Activated T-helper 2 cell treated with anti-CD3 and anti-CD28 coated beads, Interferon-gamma antibody, Interleukin-2, Interleukin-4, amounts not matched to agents 10 μg/mL and 5 μg/mL and 100 μg/mL, durations not matched to agents 14 hours and 24 hours and 36 hours (primary cell): ENCODE measurements around the gene DUSP6. TPM values are rescaled to one million over a fixed set of nuclear protein-coding genes. Genes with fewer than 3 reads are reported as not detected.
A peak's percentile ranks its signal among the peaks of the same experiment; 100 is the strongest.

Experiments used
- DNase-seq: peaks from one replicate; pipeline ENCODE4 v3.0.0; 2021; ENCODE audit warnings: low spot score
- H3K27ac Mint-ChIP-seq: one replicate; pipeline ENCODE4 v1.8.0; 2021; ENCODE audit warnings: mixed read lengths
- H3K27me3 Mint-ChIP-seq: one replicate; pipeline ENCODE4 v1.8.0; 2021; ENCODE audit warnings: low read depth, mixed read lengths
- H3K36me3 Mint-ChIP-seq: one replicate; pipeline ENCODE4 v1.8.0; 2021; ENCODE audit warnings: low read depth, mixed read lengths
- H3K4me1 Mint-ChIP-seq: one replicate; pipeline ENCODE4 v1.8.0; 2021; ENCODE audit warnings: low read depth, mixed read lengths
- H3K4me3 Mint-ChIP-seq: one replicate; pipeline ENCODE4 v1.8.0; 2021; ENCODE audit warnings: low read depth, mild to moderate bottlenecking, moderate library complexity, mixed read lengths
- H3K9me3 Mint-ChIP-seq: one replicate; pipeline ENCODE4 v1.8.0; 2021; ENCODE audit warnings: mixed read lengths
- intact Hi-C: fragments of 100-400 bp; cut with micrococcal nuclease; formaldehyde crosslinking; loops from one replicate; pipeline ENCODE4 v1.15.1; 2023
- total RNA-seq: library from RNA; stranded (reverse); gene quantifications from 2 replicates; pipeline ENCODE4 v1.2.3, GENCODE V29; 2022

Gene DUSP6
- total RNA-seq, 1 donor from 2014 or later, result 75.7 TPM

DNA sequence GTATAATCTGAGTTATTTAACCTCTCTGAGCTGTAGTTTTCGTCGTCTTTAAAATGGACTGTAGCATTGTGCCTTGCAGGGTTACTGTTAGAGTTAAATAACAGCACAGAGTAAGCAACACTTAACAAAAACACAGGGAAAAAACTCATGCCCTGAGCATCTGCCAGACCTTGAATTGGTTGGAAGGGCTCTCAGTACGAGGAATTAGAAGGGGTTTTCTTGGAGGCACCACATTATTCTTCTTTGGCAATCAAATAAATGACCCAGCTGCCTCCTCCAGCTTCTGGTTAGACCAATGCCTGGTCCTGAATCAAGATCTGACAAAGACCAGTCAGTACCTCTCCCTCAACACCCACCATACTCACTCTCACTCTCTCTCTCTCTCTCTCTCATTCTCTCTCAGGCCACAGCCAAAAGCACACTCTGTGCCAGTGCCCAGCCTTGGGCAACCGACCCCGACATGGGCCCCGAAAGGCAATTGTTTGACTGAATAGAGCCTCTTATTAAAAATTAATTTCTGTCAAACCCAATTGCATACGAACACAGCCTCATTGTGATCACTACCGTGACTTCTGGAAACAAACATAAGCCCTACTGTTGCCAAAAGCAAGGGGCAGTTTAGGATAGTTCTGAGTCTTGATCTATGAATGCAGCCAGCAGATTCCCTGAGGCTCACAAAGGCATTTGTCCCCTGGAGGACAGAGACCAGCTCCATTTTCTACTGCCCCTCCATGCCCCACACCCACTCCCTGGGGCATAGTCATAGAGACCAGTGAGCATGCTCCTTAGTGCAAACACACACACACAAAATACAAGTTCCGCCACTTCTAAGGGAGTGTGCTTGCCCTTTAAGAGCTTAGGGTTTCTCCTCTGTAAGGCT is 23.9 kb downstream of the DUSP6 start:
- H3K9me3 Mint-ChIP-seq, result peaks cover 26% of the 10 kb centered on the region
- peaks cover 48% of the 10 kb centered on the region for H3K4me1 Mint-ChIP-seq
- H3K27me3 Mint-ChIP-seq, result no peaks in the 10 kb centered on the region
- H3K4me3 Mint-ChIP-seq, result no peak overlapping the region
- no peak overlapping the region for H3K27ac Mint-ChIP-seq
- intact Hi-C loops, result no loop called here
- DNase-seq, result no peak
- H3K36me3 Mint-ChIP-seq, result peaks cover 22% of the 10 kb centered on the region

DNA sequence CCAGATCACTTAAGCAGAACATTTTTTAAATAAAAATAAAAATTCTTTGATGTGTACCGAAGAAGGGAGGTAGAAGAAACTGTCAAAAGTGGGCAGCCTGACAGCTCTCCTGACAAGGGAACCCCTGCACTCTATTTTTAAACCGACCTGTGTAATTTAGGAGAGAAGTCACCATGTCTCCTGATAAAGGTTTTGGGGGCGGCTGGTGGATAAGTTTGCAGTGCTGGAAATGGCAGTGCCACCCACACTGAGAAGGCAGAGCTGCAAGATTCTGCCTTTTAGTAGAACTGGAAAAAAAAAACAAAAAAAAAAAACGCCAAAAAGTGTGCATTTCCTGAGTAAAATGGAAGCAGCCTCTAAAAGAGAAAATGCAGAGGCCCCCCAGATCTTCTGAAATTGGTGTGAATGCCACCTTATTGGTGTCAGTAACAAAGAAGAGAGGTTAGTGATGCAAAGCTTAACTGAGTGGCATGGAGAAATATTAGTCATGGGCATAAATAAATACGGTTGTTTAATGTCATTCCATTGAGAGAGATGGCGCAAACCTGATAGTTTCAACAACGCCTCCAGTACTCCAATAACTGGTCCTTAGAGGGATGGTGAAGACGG is 24.7 kb downstream of the DUSP6 start:
- Mint-ChIP-seq H3K9me3 (peaks cover 26% of the 10 kb centered on the region), H3K27me3 (no peaks in the 10 kb centered on the region), H3K4me3 (no peak overlapping the region), H3K27ac (no peak overlapping the region), H3K36me3 (peaks cover 20% of the 10 kb centered on the region), H3K4me1 (peaks cover 42% of the 10 kb centered on the region)
- no peak for DNase-seq
- intact Hi-C loops, result no loop called here

DNA sequence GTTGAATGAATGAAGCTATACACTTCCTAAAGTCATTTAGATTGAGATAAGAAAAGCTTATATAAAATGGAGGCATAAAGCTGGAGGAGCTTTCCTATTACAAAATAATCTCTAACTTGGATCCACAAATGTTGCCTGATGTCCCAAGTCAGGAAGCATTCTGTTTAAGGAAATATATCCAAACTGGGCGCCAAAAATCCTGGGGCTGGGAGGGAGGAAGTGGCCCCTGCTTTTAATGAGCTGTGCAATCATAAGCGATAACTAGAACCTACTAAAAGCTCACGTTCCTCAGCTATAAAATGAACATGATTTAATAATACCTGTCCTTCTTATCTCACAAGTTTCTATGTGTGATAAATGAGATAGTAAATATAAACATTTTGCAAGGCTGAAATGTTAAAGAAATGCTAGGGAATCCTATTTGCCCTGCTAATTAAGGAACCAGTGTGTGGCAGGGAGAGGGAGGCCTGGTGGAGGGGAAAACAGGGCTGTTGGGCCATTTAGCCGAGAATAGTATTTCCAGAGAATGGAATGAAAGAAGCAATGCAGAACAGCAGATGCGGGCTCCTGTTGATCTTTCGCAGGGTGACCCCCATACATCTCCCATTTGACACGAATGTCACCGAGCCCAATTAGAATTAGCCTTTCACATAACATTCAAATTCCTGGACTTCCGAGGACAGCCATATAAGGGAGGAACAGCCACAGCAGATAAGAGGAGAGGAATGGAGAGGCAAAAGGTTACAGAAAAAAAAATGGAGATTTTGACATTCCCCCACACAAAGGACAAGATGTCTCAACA is 25.9 kb downstream of the DUSP6 start:
- Mint-ChIP-seq H3K4me3 (no peak overlapping the region), H3K27me3 (no peaks in the 10 kb centered on the region), H3K9me3 (peaks cover 18% of the 10 kb centered on the region), H3K27ac (no peak overlapping the region), H3K36me3 (peaks cover 17% of the 10 kb centered on the region), H3K4me1 (peaks cover 40% of the 10 kb centered on the region)
- no peak for DNase-seq
- intact Hi-C loops, result no loop called here

DNA sequence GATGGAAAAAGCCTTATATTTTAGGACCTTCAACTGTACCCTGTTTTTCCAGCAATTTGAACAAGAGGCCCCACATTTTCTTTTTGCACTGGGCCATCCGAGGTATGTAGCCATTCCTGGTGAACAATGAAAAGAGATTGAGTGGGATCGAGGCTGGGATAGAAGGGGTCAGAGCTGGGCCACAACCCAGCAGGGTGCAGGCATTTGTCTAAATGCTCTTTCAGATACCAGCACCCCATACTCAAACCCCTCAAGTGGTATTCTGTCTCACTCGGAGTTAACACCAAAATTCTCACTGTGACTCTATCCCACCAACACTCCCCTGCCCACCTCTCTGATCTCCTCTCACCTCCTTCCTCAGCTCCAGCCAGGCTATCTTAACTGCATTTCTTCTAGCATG is 26.8 kb downstream of the DUSP6 start:
- Mint-ChIP-seq H3K4me3 (no peak overlapping the region), H3K9me3 (peaks cover 10% of the 10 kb centered on the region), H3K27ac (no peak overlapping the region), H3K36me3 (peaks cover 8% of the 10 kb centered on the region), H3K27me3 (no peaks in the 10 kb centered on the region), H3K4me1 (peaks cover 42% of the 10 kb centered on the region)
- DNase-seq, result no peak
- intact Hi-C loops, result no loop called here

- DNase-seq, result no peak
- no peak overlapping the region for H3K4me3 Mint-ChIP-seq
- H3K9me3 Mint-ChIP-seq, result peaks cover 4% of the 10 kb centered on the region
- H3K27me3 Mint-ChIP-seq, result no peaks in the 10 kb centered on the region
- no peak overlapping the region for H3K27ac Mint-ChIP-seq
- H3K36me3 Mint-ChIP-seq, result peaks cover 6% of the 10 kb centered on the region
- peaks cover 42% of the 10 kb centered on the region for H3K4me1 Mint-ChIP-seq
- intact Hi-C loops, result no loop called here
Observed at GRCh38 chr12:89324437-89324836, 27.9 kb downstream of the DUSP6 start.

DNA sequence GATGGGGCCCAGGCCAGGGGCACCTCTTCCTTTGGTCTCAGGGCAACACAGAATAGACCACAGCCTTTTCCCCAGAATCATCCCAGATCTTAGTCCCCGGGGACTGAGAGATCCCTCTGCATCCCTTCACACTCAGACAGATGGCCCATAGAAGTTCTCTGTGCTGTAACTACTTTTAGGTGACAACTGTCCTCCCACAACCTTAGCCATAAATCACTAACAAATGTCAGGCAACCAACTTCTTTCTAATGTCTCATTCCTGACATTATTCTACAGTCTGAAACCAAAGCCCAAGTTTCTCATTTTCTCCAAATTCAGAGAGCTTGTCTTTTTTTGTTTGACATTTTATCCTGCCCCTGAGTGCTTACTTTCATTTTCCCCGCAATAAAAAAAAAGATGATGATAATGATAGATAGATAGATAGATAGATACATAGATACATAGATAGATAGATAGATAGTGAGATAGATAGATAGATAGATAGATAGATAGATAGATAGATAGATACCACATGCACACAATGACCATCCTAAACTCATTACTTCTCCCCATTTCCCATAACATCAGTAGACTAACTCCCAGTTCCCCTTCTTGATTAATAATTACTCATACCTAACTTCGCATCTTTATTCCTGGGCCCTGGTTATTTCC is 28.6 kb downstream of the DUSP6 start:
- no peak for DNase-seq
- Mint-ChIP-seq H3K27me3 (no peaks in the 10 kb centered on the region), H3K4me3 (no peak overlapping the region), H3K4me1 (peaks cover 38% of the 10 kb centered on the region), H3K27ac (no peak overlapping the region), H3K9me3 (no peaks in the 10 kb centered on the region), H3K36me3 (peaks cover 2% of the 10 kb centered on the region)
- intact Hi-C loops, result no loop called here

DNA sequence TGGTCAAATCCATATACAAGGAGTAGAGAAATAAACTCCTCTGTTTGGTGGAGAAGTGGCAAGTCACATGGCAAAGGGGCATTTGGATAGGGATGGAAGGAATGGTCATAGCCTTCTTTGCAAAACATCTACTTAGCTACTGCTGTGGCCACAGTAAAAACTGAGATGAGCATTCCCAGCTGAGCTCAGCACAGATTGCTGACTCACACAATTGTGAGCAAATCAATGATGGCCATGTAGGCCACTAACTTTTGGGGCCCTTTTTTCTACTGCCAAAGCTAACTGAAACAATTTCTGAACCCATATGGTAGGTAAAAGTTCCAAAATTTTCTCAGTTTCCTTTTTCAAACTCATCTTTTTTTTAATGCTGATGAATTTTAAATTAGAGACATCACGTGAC is 31.6 kb downstream of the DUSP6 start:
- intact Hi-C loops, result no loop called here
- Mint-ChIP-seq H3K27me3 (no peaks in the 10 kb centered on the region), H3K27ac (no peak overlapping the region), H3K9me3 (no peaks in the 10 kb centered on the region), H3K4me1 (peaks cover 26% of the 10 kb centered on the region), H3K4me3 (no peak overlapping the region), H3K36me3 (no peaks in the 10 kb centered on the region)
- no peak for DNase-seq

DNA sequence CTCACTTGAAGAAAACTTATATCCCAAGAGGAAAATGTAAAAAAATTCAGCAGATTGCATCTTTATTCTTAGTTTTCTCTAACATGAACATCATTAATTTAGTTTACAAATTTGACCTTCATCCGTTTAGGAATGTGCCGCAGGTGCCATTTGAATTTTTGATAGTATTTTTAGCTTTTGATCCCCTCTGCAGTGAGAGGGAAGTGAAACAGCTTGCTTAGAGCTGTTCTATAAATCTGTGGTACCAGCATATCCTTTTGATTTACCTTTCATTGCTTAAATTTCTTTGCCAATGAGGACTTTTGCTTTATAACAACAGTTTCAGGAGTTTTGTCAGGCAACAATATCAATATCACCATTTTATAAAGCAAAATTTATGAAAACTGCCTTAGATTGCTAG is 32.7 kb downstream of the DUSP6 start:
- H3K4me1 Mint-ChIP-seq, result peaks cover 26% of the 10 kb centered on the region
- intact Hi-C loops, result no loop called here

DNA sequence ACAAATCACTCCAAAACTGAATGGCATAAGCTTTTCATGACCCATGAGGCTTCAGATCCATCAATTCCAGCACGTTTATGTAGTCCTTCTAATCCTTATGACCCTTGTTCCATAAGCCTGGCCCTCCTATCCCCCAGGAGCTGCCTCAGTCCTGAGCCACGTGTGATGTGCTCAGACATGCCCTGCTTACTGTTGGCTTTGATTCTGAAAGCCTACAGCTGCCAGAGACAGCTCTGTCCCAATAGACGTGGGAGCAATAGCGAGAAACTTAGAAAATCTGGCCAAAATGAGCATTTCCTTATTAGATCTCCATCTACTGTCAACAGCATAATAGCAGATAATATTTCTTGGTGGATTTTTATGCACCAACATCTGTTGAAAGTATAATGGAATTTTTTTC is 33.2 kb downstream of the DUSP6 start:
- H3K36me3 Mint-ChIP-seq, result peaks cover under 1% of the 10 kb centered on the region
- H3K27me3 Mint-ChIP-seq, result no peaks in the 10 kb centered on the region
- H3K4me1 Mint-ChIP-seq, result peaks cover 27% of the 10 kb centered on the region
- DNase-seq, result no peak
- no peak overlapping the region for H3K27ac Mint-ChIP-seq
- H3K4me3 Mint-ChIP-seq, result no peak overlapping the region
- H3K9me3 Mint-ChIP-seq, result no peaks in the 10 kb centered on the region
- intact Hi-C loops, result no loop called here

More for the DNA sequence above, 32.7 kb downstream of the DUSP6 start:
- no peak overlapping the region for H3K4me3 Mint-ChIP-seq
- no peaks in the 10 kb centered on the region for H3K9me3 Mint-ChIP-seq
- H3K36me3 Mint-ChIP-seq, result no peaks in the 10 kb centered on the region
- no peak overlapping the region for H3K27ac Mint-ChIP-seq
- DNase-seq, result no peak
- H3K27me3 Mint-ChIP-seq, result no peaks in the 10 kb centered on the region

GRCh38 chr12:89316705-89317139 is 35.6 kb downstream of the DUSP6 start:
- no peak for DNase-seq
- Mint-ChIP-seq H3K36me3 (peaks cover 3% of the 10 kb centered on the region), H3K27me3 (no peaks in the 10 kb centered on the region), H3K4me1 (peaks cover 23% of the 10 kb centered on the region), H3K4me3 (no peak overlapping the region), H3K9me3 (no peaks in the 10 kb centered on the region), H3K27ac (no peak overlapping the region)
- intact Hi-C loops, result no loop called here

DNA sequence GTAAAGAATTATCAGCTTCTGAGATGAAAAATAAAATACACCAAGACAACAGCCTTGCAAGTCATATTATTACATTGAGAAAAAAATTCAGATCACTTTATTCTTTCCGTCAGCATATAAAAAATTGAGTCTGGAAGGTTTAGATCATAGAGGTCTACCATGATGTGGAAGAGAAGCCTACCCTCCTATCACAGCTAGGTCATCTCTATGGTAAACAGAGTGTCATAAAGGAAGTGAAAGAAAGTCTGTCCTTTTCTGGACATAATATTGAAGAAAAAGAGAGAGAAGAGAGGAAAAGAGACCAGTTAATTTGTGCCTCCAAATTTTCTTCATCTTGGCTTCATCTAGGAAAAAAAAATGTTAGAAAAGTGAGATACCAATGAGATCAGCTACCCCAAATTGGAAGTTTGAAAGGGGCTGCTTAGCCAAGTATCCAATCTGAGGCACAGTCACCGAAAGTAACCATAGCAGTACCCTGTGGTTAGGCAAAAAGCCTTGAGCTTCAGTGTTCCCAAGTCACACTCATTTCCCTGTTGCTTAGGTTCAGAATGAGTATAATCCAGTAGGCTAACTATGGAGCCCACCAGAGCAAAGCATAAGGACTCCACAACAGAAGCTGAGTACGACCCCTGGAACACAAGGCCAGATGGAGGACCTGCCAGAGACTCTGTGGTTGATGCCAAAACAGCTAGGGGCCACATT is 38.1 kb downstream of the DUSP6 start:
- DNase-seq, result no peak
- Mint-ChIP-seq H3K27ac (peak overlapping the region; percentile 8), H3K4me3 (no peak overlapping the region), H3K36me3 (peaks cover 3% of the 10 kb centered on the region), H3K4me1 (peaks cover 33% of the 10 kb centered on the region), H3K9me3 (no peaks in the 10 kb centered on the region), H3K27me3 (no peaks in the 10 kb centered on the region)
- intact Hi-C loops, result no loop called here

DNA sequence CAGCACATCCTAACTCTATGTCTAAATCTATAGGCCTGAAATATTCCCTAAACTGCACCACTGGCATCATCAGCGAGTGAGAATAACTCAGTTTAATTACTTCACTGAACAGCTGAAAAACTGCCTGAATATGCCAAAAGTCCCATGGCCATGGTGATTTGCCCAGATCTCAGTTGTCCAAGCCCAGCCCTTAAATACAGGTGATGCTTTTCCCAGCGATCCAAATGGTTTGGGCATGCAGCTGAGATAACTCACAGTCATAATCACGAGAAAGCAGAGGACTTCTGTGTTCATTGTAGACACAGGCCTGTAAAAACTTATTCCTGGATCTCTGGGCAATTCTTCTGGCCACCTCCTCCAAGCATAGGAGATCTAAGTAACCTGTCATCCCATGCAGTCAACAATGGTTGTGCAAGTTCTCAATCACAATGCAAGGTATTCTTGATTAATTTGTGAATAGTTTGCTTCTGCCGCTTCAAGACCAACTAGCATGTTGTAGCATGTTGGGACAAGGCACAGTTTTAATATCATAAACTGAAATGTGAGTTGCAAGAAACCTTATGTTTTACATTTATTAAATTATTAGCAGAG is 40.5 kb downstream of the DUSP6 start:
- Mint-ChIP-seq H3K4me1 (peaks cover 53% of the 10 kb centered on the region), H3K27ac (no peak overlapping the region), H3K36me3 (peaks cover 3% of the 10 kb centered on the region), H3K27me3 (no peaks in the 10 kb centered on the region), H3K9me3 (peaks cover 7% of the 10 kb centered on the region), H3K4me3 (no peak overlapping the region)
- intact Hi-C loops, result no loop called here
- DNase-seq, result no peak
